COLO829 (cell line): ENCODE measurements around the gene TM2D3.

Source experiments
- DNase-seq: peaks from one replicate; pipeline ENCODE4 v3.0.0; 2012; ENCODE audit warnings: low spot score

The TM2D3 gene

DNA sequence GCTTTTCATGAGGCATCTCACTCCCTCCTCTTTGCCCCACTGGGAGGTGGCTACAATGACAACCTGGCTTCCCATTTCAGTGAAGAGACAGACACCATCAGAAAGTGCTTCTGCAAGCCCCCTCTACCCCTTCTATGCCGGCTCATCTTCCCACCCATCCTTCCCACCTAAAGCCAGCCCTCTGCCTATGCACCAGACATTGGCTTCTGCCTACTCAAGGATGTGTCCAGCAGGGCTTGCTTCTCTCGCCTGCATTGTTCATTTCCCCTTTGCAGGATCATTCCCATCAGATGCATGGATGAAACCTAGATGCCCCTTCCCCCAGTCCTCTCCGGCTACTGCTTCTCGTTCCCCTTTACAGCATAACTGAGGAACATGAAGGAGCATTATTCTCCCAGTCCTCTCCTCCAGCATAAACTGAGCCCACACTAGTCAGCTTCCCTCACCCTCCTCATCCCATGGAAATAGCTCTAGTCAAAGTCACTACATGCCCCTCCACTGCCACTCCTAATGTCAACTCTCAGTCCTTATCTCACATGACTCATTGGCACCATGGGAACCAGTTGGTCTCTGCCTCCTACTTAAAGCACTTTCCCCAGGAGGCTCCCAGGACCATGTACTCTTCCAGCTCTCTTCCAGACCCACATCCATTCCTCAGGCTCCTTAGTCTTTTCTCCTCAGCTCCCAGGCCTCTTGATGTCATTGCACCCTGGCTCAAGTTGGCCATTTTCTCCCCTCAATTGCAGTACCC is 47.9 kb downstream of the TM2D3 start:
- no peak for DNase-seq

- DNase-seq = no peak
These were observed 49.4 kb downstream of the TM2D3 start for GRCh38 chr15:101602801-101603200.

- no peak for DNase-seq
These were observed 52.1 kb downstream of the TM2D3 start for GRCh38 chr15:101600035-101600434.

- no peak for DNase-seq
These were observed 53.1 kb downstream of the TM2D3 start for GRCh38 chr15:101599091-101599490.

DNA sequence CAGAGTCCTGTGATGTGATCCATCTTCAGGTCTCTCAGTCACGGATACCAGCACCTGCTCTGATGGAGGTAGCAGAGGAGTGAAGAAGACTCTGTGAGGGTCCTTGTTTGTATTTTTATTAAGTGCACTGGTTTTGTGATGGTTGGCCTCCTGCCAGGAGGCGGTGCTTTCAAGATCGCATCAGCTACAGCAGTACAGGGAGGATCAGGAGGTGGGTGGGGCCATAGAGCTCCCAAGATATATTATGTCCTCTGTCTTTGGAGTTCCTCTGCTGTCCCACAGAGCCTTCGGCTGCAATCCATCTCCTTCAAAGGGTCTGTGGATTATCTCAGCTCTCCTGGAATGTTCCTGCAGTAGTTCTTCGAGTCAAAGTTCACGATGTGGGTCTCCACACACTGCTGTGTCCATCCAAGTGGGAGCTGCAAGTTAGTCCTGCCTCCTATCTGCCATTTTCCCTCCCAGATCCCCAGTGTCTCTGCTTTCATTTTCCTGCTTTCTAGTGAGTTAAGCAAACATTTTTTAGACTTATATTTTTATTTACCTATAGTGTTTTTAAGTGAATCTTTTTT is 54.7 kb downstream of the TM2D3 start:
- no peak for DNase-seq

GRCh38 chr15:101596633-101597032 is 55.5 kb downstream of the TM2D3 start:
- DNase-seq = no peak
